ENCODE results near the gene ATP10B. TPM values are rescaled to one million over a fixed set of nuclear protein-coding genes. Genes with fewer than 3 reads are reported as not detected.

ATP10B gene
- total RNA-seq, 1 experiment from 2014 or later, result 0.11 TPM

GRCh38 chr5:160524827-160525226 lies 327.2 kb downstream of the ATP10B start (continued):
- TF ChIP-seq AFF4 (CRISPR knock-in tag; IDR thresholded peaks at IDR 0.05; ENCODE audit: borderline replicate concordance) (no peak), TEAD4 (CRISPR knock-in tag; IDR thresholded peaks at IDR 0.05) (no peak), CREB1 (CRISPR knock-in tag; IDR thresholded peaks at IDR 0.05) (no peak)
- TF ChIP-seq, protein P1, sequence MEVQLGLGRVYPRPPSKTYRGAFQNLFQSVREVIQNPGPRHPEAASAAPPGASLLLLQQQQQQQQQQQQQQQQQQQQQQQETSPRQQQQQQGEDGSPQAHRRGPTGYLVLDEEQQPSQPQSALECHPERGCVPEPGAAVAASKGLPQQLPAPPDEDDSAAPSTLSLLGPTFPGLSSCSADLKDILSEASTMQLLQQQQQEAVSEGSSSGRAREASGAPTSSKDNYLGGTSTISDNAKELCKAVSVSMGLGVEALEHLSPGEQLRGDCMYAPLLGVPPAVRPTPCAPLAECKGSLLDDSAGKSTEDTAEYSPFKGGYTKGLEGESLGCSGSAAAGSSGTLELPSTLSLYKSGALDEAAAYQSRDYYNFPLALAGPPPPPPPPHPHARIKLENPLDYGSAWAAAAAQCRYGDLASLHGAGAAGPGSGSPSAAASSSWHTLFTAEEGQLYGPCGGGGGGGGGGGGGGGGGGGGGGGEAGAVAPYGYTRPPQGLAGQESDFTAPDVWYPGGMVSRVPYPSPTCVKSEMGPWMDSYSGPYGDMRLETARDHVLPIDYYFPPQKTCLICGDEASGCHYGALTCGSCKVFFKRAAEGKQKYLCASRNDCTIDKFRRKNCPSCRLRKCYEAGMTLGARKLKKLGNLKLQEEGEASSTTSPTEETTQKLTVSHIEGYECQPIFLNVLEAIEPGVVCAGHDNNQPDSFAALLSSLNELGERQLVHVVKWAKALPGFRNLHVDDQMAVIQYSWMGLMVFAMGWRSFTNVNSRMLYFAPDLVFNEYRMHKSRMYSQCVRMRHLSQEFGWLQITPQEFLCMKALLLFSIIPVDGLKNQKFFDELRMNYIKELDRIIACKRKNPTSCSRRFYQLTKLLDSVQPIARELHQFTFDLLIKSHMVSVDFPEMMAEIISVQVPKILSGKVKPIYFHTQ (CRISPR knock-in tag; IDR thresholded peaks at IDR 0.05), result no peak

- no peak for DNase-seq (ENCODE audit: low spot score)
- Mint-ChIP-seq H3K4me1 (peaks cover 11% of the 10 kb centered on the region), H3K4me3 (no peak overlapping the region), H3K27me3 (ENCODE audit: low read depth) (no peaks in the 10 kb centered on the region), H3K9me3 (no peaks in the 10 kb centered on the region), H3K27ac (no peak overlapping the region), H3K36me3 (no peaks in the 10 kb centered on the region)
- ATAC-seq, result no peak
- ChIA-PET POLR2A (no interaction called here), CTCF (no interaction called here)
- no peak for TF ChIP-seq CBFB (CRISPR knock-in tag; IDR thresholded peaks at IDR 0.05; ENCODE audit: low read depth)
- TF ChIP-seq AFF4 (CRISPR knock-in tag; IDR thresholded peaks at IDR 0.05; ENCODE audit: borderline replicate concordance), result no peak
- TF ChIP-seq, protein P2, sequence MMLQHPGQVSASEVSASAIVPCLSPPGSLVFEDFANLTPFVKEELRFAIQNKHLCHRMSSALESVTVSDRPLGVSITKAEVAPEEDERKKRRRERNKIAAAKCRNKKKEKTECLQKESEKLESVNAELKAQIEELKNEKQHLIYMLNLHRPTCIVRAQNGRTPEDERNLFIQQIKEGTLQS (CRISPR knock-in tag; conservative IDR thresholded peaks at IDR 0.05), result no peak
- TF ChIP-seq, protein P3, sequence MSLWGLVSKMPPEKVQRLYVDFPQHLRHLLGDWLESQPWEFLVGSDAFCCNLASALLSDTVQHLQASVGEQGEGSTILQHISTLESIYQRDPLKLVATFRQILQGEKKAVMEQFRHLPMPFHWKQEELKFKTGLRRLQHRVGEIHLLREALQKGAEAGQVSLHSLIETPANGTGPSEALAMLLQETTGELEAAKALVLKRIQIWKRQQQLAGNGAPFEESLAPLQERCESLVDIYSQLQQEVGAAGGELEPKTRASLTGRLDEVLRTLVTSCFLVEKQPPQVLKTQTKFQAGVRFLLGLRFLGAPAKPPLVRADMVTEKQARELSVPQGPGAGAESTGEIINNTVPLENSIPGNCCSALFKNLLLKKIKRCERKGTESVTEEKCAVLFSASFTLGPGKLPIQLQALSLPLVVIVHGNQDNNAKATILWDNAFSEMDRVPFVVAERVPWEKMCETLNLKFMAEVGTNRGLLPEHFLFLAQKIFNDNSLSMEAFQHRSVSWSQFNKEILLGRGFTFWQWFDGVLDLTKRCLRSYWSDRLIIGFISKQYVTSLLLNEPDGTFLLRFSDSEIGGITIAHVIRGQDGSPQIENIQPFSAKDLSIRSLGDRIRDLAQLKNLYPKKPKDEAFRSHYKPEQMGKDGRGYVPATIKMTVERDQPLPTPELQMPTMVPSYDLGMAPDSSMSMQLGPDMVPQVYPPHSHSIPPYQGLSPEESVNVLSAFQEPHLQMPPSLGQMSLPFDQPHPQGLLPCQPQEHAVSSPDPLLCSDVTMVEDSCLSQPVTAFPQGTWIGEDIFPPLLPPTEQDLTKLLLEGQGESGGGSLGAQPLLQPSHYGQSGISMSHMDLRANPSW (CRISPR knock-in tag; conservative IDR thresholded peaks at IDR 0.05; ENCODE audit: low read depth), result no peak
- TF ChIP-seq ZNF138 (CRISPR knock-in tag; conservative IDR thresholded peaks at IDR 0.05), result no peak
- TF ChIP-seq, protein P4, sequence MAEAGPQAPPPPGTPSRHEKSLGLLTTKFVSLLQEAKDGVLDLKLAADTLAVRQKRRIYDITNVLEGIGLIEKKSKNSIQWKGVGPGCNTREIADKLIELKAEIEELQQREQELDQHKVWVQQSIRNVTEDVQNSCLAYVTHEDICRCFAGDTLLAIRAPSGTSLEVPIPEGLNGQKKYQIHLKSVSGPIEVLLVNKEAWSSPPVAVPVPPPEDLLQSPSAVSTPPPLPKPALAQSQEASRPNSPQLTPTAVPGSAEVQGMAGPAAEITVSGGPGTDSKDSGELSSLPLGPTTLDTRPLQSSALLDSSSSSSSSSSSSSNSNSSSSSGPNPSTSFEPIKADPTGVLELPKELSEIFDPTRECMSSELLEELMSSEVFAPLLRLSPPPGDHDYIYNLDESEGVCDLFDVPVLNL (CRISPR knock-in tag; IDR thresholded peaks at IDR 0.05; ENCODE audit: borderline replicate concordance, low read depth), result no peak
- no peak for TF ChIP-seq NR3C1 (CRISPR knock-in tag; conservative IDR thresholded peaks at IDR 0.05; ENCODE audit: low read depth)
- no peak for TF ChIP-seq OVOL2 (CRISPR knock-in tag; IDR thresholded peaks at IDR 0.05; ENCODE audit: borderline replicate concordance)
- no peak for TF ChIP-seq JAZF1 (CRISPR knock-in tag; IDR thresholded peaks at IDR 0.05)
- TF ChIP-seq USF2 (CRISPR knock-in tag; IDR thresholded peaks at IDR 0.05), result no peak
- no peak for TF ChIP-seq MLX (CRISPR knock-in tag; IDR thresholded peaks at IDR 0.05)
- TF ChIP-seq SP1 (CRISPR knock-in tag; conservative IDR thresholded peaks at IDR 0.05), result no peak
Observed at GRCh38 chr5:160523502-160524163, 328.4 kb downstream of the ATP10B start.

Data from WTC11 (cell line).